Effector memory CD4-positive, alpha-beta T cell (primary cell): ENCODE measurements around the gene KIF18B.

Experiments
- DNase-seq, 3 donors: peaks; one replicate each; pipeline ENCODE4 v3.0.0-alpha.2; 2020
- H3K27ac ChIP-seq: 2 replicates; pipeline ENCODE4 v1.7.0; 2013; ENCODE audit warnings: mild to moderate bottlenecking, low read length, moderate library complexity; ENCODE audit not compliant: insufficient read depth, poor library complexity, severe bottlenecking
- H3K27me3 ChIP-seq: replicated peaks from 2 replicates; pipeline ENCODE4 v1.7.0; 2013; ENCODE audit warnings: mild to moderate bottlenecking, low read length; ENCODE audit not compliant: insufficient read depth, control insufficient read depth, poor library complexity, severe bottlenecking
- H3K36me3 ChIP-seq: 2 replicates; pipeline ENCODE4 v1.7.0; 2013; ENCODE audit warnings: mild to moderate bottlenecking, low read length, moderate library complexity; ENCODE audit not compliant: control insufficient read depth, insufficient read depth
- H3K4me1 ChIP-seq: 2 replicates; pipeline ENCODE4 v1.7.0; 2013; ENCODE audit warnings: low read length, mild to moderate bottlenecking; ENCODE audit not compliant: control insufficient read depth, insufficient read depth, poor library complexity, severe bottlenecking
- H3K4me3 ChIP-seq: 2 replicates; pipeline ENCODE4 v1.7.0; 2013; ENCODE audit warnings: low read length, low read depth, mild to moderate bottlenecking; ENCODE audit not compliant: insufficient read depth, poor library complexity, severe bottlenecking
- H3K9me3 ChIP-seq: 2 replicates; pipeline ENCODE4 v1.7.0; 2013; ENCODE audit warnings: mild to moderate bottlenecking, low read length, moderate library complexity; ENCODE audit not compliant: control insufficient read depth

The KIF18B gene

GRCh38 chr17:44969144-44969780 lies 21.7 kb upstream of the KIF18B start:
- no peak overlapping the region for H3K27ac ChIP-seq
- peaks cover 37% of the 10 kb centered on the region for H3K27me3 ChIP-seq
- DNase-seq = no peak
- no peaks in the 10 kb centered on the region for H3K9me3 ChIP-seq
- H3K4me1 ChIP-seq = peaks cover 34% of the 10 kb centered on the region
- no peaks in the 10 kb centered on the region for H3K36me3 ChIP-seq
- H3K4me3 ChIP-seq = peak overlapping the region; percentile 41

- Histone ChIP-seq H3K4me3 (peak within 1 kb of the TSS; percentile 41), H3K27ac (no peak within 1 kb of the TSS), H3K9me3 (no peaks in the 10 kb centered on the region), H3K4me1 (peaks cover 34% of the 10 kb centered on the region), H3K36me3 (no peaks in the 10 kb centered on the region), H3K27me3 (peaks cover 37% of the 10 kb centered on the region)
- DNase-seq = peak; percentile 73 to 78 (median 76)
Measured at GRCh38 chr17:44968225-44969143, 20.9 kb upstream of the KIF18B start, which contains the start of gene C1QL1. C1QL1 (minus strand) TSS chr17:44968303; CDS start chr17:44968048, 255 bp downstream.

GRCh38 chr17:44967907-44968224 lies 20.3 kb upstream of the KIF18B start:
- peaks cover 37% of the 10 kb centered on the region for H3K27me3 ChIP-seq

GRCh38 chr17:44967026-44967906 lies 19.7 kb upstream of the KIF18B start:
- Histone ChIP-seq H3K27ac (no peak overlapping the region), H3K36me3 (no peaks in the 10 kb centered on the region), H3K4me1 (peaks cover 34% of the 10 kb centered on the region), H3K4me3 (peak overlapping the region; percentile 40), H3K27me3 (peaks cover 38% of the 10 kb centered on the region), H3K9me3 (no peaks in the 10 kb centered on the region)
- no peak for DNase-seq

More at GRCh38 chr17:44967907-44968224, 20.3 kb upstream of the KIF18B start:
- H3K4me1 ChIP-seq = peaks cover 34% of the 10 kb centered on the region
- H3K36me3 ChIP-seq = no peaks in the 10 kb centered on the region
- H3K27ac ChIP-seq = no peak overlapping the region
- peak overlapping the region; percentile 40 for H3K4me3 ChIP-seq
- DNase-seq = no peak
- H3K9me3 ChIP-seq = no peaks in the 10 kb centered on the region

GRCh38 chr17:44966348-44967025 lies 18.9 kb upstream of the KIF18B start:
- no peaks in the 10 kb centered on the region for H3K9me3 ChIP-seq
- H3K4me3 ChIP-seq = no peak overlapping the region
- H3K27me3 ChIP-seq = peaks cover 41% of the 10 kb centered on the region
- DNase-seq = no peak
- peaks cover 34% of the 10 kb centered on the region for H3K4me1 ChIP-seq
- H3K36me3 ChIP-seq = no peaks in the 10 kb centered on the region
- no peak overlapping the region for H3K27ac ChIP-seq

GRCh38 chr17:44965481-44966234 lies 18.1 kb upstream of the KIF18B start:
- peaks cover 46% of the 10 kb centered on the region for H3K27me3 ChIP-seq
- H3K4me1 ChIP-seq = peaks cover 34% of the 10 kb centered on the region
- no peak overlapping the region for H3K4me3 ChIP-seq
- no peaks in the 10 kb centered on the region for H3K36me3 ChIP-seq
- H3K27ac ChIP-seq = no peak overlapping the region
- no peak for DNase-seq
- no peaks in the 10 kb centered on the region for H3K9me3 ChIP-seq

- no peak overlapping the region for H3K27ac ChIP-seq
- peaks cover 12% of the 10 kb centered on the region for H3K4me1 ChIP-seq
- H3K36me3 ChIP-seq = no peaks in the 10 kb centered on the region
- no peak overlapping the region for H3K4me3 ChIP-seq
- H3K27me3 ChIP-seq = peaks cover 34% of the 10 kb centered on the region
- no peaks in the 10 kb centered on the region for H3K9me3 ChIP-seq
- no peak for DNase-seq
Measured at GRCh38 chr17:44961921-44962350, 14.4 kb upstream of the KIF18B start.

- no peak for DNase-seq
- Histone ChIP-seq H3K4me3 (no peak overlapping the region), H3K27ac (no peak overlapping the region), H3K4me1 (peaks cover 9% of the 10 kb centered on the region), H3K27me3 (peaks cover 22% of the 10 kb centered on the region), H3K9me3 (no peaks in the 10 kb centered on the region), H3K36me3 (no peaks in the 10 kb centered on the region)
Measured at GRCh38 chr17:44960691-44961090, 13.1 kb upstream of the KIF18B start.
